Activated CD4-positive, alpha-beta T cell treated with anti-CD3 and anti-CD28 coated beads for 24 hours (primary cell): Measurements from ENCODE around the gene FAR2.
A peak's percentile ranks its signal among the peaks of the same experiment; 100 is the strongest.
"Not testable (repeated sequence)": the region's sequence is repeated elsewhere in the genome, so short reads cannot be mapped to it uniquely, and the experiment has no call there.

ENCODE experiments used
- DNase-seq, 2 donors: peaks; one replicate each; pipeline ENCODE4 v3.0.0-alpha.2; 2020; ENCODE audit warnings: low read depth in 2 of 2

FAR2 gene

DNA sequence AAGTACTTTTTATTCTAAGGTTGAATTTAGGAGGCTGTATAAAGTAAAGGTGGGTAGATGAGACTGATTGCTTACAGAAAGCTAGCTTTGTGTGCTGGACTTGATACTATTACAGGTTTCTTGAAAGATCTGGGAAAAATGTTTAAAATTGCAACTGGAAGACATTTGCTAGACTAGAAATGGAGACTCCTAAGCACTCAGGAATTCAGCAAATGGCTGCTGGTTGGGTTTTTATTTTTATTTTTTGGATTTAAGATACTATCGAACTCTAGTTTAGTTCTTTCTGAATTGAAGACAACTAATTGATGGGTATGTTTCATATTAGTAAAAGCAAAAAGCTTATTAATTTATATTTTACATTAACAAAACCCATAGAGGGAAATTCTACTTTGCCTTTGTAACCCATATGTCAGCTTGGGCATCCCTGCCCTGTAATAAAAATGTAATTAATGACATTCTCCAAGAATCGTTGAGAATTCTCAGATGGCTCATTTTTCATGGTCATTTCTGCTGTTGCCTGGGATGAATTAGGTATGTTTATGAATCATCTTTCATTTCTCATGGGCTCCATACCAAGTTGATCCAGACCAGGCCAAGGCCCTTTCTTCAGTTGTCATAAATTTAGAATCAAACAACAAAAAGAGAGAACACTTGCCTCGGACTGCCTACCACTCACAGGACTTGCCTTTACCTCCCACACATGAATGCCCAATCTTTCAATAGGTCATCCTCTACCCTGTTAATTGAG, 129.8 kb downstream of the FAR2 start:
- DNase-seq = no peak

GRCh38 chr12:29281371-29282005, 132.4 kb downstream of the FAR2 start:
- DNase-seq = no peak

DNA sequence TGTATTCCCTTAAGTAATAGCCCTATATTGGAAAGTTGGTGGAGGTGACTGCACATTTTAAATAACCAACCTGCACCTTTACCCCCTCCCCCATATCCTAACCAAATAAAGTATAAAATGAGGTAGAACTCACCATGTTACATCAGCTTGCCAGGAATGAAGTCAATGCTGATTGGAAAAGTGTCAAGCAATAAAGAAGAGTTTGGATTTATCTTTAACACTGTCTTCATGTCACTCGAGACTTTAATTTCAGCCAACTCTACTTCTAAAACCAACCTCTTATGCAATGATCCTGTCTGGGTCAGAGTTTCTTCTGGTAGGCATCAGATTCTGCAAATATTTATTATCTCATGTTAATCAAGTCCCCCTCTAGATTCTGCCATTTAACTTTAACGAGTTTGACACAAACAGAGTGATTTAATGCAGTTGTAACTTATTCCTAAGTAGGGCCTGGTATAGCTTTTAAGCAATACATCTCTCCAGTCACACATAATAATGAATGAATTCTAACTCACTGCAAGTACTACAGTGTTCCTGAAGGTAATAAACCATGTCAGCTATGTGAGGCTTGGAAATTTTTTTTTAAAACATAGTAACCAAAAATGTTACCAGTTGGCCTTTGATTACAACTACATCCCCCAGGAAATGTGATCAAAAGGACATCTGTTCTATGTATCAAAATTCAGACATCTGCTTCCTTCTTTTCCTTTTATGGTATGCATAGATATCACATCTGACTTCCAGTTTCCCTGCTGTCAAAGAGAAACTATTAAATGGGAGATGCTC, 133.1 kb downstream of the FAR2 start:
- DNase-seq = no peak

DNA sequence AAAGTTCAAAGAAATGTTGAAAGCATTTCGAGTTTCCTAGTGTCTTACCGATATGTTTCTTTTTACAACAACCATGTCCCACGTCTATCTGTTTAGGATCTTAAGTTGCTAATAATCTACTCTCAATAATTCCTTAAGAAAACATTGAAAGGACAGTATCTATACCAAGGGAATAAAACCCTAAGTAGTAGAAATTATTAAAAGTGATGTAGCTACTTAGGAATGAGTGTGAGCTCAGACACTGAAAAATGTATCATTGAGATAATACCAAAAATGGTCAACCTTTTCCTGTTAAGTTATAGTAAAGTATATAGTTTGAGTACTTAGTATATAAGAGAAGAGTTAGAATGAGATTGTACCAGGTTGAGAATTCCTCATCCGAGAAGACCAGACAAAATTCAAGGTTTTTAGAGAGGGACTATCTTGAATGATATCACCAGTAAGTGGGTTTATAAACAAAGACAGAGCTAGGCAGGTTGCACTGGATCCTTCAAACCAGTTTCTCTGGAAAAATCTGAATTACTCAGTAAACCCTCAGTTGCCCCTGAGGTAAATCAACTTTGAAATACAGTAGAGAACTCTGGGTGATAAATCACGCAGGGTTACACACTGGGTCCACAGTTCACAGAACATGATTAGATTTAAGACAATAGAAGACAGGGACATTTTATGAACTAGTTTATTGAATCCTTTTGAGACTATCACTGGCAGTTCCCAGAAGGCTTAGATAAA, 135.1 kb downstream of the FAR2 start:
- DNase-seq = no peak

GRCh38 chr12:29286081-29286790, 137.2 kb downstream of the FAR2 start:
- DNase-seq = no peak

GRCh38 chr12:29287622-29288021, 138.5 kb downstream of the FAR2 start:
- DNase-seq = no peak

- no peak for DNase-seq
These were observed 139.0 kb downstream of the FAR2 start for GRCh38 chr12:29288031-29288430.

DNA sequence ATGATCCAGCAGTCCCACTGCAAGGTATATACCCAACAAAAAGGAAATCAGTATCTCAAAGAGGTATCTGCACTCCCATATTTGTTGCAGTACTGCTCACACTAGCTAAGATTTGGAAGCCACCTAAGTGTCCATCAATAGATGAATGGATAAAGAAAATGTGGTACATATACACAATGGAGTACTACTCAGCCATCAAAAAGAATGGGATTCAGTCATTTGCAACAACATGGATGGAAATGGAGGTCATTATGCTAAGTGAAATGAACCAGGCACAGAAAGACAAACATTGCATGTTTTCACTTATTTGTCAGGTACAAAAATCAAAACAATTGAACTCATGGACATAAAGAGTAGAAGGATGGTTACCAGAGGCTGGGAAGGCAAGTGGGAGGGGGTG, 141.4 kb downstream of the FAR2 start:
- not testable (repeated sequence) for DNase-seq

GRCh38 chr12:29291226-29291625, 142.1 kb downstream of the FAR2 start:
- no peak for DNase-seq

- DNase-seq = no peak
These were observed 150.6 kb downstream of the FAR2 start for GRCh38 chr12:29299633-29300032.

DNA sequence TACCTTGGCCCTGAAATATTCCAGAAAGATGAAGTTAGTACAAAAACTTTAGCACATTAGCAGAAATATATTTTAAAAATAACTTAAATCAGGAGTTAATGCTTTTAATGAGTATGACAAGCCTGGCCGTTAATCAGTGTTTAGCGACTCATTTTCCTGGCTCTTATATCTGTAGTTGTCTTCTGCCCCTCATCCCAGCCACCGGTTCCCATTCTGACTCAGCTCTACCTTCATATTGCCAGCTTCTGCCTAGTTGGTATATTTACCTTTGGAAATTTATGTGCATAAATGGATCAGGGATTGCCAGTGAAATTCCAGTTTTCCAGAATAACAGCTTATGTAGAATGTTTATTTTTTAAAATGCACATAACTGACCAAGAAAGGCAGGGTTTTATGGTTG, 152.0 kb downstream of the FAR2 start:
- DNase-seq = no peak

DNA sequence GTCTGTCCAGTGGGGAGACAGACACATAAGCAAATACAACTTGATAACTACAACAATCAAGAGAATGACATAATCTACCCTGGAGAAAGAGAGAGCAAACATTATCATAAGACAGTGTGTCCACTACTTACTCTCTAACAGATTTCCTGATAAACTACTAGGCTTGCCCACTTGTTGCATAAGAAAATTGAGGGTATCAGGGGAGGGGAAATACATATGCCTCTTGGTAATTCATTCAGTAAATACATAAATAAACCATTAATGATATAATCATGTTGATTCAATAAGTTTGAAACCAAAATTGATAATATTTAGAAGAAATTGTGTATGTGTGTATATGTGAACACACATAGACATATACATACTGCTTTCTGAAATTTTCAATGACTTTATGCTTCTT, 155.3 kb downstream of the FAR2 start:
- no peak for DNase-seq

- DNase-seq = no peak
These were observed 157.2 kb downstream of the FAR2 start for GRCh38 chr12:29306266-29306665.

- no peak for DNase-seq
These were observed 157.6 kb downstream of the FAR2 start for GRCh38 chr12:29306682-29307081.

DNA sequence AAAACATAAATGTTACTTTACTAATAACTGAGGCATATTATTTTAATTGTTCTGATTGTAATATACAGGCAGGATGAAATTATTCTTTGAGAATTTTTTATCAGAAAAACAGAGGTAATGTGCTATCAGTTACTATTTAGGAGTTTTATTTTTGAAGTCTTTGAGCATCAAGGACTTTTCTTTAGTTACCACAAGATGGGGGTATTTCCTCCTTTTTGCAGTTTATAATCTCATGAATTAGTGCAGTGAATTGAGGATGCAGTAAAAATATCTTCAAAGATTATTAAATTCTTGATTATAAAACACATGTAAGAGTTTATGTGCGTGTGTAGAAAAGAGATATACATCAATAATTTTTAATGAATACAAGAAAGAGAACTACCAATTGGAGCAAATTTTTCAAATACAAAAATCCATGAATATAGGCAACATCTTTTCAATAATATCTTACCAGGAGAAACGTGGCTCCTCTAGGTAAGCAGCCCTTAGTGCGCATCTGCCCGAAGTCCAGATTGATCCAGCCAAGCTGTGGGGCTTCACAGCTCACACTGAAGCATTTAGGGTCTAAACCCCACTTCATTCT, 160.3 kb downstream of the FAR2 start:
- DNase-seq = no peak

DNA sequence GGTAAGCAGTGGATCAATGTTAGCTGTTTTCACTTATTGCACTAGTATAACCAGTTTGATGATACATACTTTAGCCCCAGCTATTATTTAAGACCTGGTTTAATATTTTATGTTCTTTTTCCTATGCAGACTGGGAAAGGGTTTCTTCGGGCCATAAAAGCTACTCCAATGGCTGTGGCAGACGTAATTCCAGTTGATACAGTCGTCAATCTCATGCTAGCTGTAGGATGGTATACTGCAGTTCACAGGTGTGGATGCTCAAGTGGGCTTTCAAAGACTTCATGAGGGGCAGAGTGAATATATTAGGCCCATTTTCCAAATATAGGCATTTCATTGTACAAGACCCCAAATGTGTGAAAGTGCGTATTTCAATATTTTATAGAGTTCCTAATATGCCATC, 161.8 kb downstream of the FAR2 start:
- no peak for DNase-seq

DNA sequence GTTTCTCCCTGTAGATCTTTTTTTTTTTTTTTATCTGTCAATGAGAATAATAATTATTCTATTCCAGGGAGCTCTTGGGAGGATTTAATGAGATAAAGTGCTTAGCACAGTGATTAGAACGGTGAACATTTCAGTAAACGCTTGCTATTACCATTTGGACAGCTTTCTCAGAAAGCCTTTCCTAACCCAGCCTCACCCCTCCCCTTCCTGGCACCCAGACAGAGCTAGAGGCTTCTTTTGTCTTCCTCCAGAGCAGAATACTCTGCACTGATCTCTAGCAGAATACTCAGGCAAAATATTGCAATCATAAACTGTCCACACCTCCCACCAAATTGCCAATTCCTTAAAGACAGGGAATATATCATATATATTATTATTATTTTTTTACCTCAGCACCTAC, 165.3 kb downstream of the FAR2 start:
- no peak for DNase-seq

DNA sequence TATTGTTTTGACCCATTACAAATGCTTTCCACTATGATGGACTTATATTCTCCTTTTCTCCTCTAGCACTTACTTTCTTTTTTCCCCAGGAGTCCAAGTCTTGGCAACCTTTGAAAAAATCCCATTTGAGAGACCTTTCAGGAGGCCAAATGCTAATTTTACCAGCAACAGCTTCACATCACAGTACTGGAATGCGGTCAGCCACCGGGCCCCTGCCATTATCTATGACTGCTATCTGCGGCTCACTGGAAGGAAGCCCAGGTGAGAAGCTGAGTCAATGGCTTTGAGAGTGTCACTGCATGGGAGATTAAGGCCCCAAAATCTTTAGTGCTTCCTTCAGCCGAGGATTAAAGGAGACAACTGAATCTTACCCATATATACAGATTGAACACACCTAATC, 167.7 kb downstream of the FAR2 start:
- no peak for DNase-seq

GRCh38 chr12:29317556-29318363, 168.7 kb downstream of the FAR2 start:
- DNase-seq = peak in 1 of 2 donors; percentile 2
